Neural progenitor cell (in vitro differentiated cells): ENCODE measurements around the gene TSPAN2. TPM values are rescaled to one million over a fixed set of nuclear protein-coding genes. Genes with fewer than 3 reads are reported as not detected.

Source experiments
- DNase-seq: peaks from one replicate; pipeline ENCODE4 v3.0.0-alpha.2; 2016; ENCODE audit warnings: low spot score
- H2AFZ ChIP-seq: fragments of 200-600 bp; sonication (generic); replicated peaks from 2 replicates; pipeline ENCODE4 v1.6.1; 2016; ENCODE audit warnings: antibody characterized with exemption
- H3F3A ChIP-seq: fragments of 200-600 bp; sonication (generic); 2 replicates; pipeline ENCODE4 v1.6.1; 2016; ENCODE audit warnings: antibody characterized with exemption, low read depth
- H3K27ac ChIP-seq: fragments of 200-600 bp; sonication (generic); 2 replicates; pipeline ENCODE4 v1.5.1; 2016; ENCODE audit warnings: mild to moderate bottlenecking
- H3K27me3 ChIP-seq: fragments of 200-600 bp; sonication (generic); 2 replicates; pipeline ENCODE4 v1.6.1; 2016; ENCODE audit warnings: mild to moderate bottlenecking, moderate library complexity
- H3K36me3 ChIP-seq: fragments of 200-600 bp; sonication (generic); 2 replicates; pipeline ENCODE4 v1.5.1; 2016
- H3K4me1 ChIP-seq: fragments of 200-600 bp; sonication (generic); 2 replicates; pipeline ENCODE4 v1.6.1; 2016; ENCODE audit warnings: mixed run types
- H3K4me2 ChIP-seq: fragments of 200-600 bp; sonication (generic); 2 replicates; pipeline ENCODE4 v1.6.1; 2016
- H3K4me3 ChIP-seq: fragments of 200-600 bp; sonication (generic); 2 replicates; pipeline ENCODE4 v1.5.1; 2016
- H3K79me2 ChIP-seq: fragments of 200-600 bp; sonication (generic); 2 replicates; pipeline ENCODE4 v1.6.1; 2016; ENCODE audit warnings: low read depth
- H3K9ac ChIP-seq: fragments of 200-600 bp; sonication (generic); 2 replicates; pipeline ENCODE4 v1.6.1; 2016
- H3K9me3 ChIP-seq: fragments of 200-600 bp; sonication (generic); 2 replicates; pipeline ENCODE4 v1.5.1; 2016; ENCODE audit warnings: low read depth
- H4K20me1 ChIP-seq: fragments of 200-600 bp; sonication (generic); 2 replicates; pipeline ENCODE4 v1.6.1; 2016; ENCODE audit warnings: low read depth
- H3K27ac Mint-ChIP-seq: 3 replicates; pipeline ENCODE4 v1.8.0; 2021; ENCODE audit warnings: mixed read lengths
- H3K27me3 Mint-ChIP-seq: 2 replicates; pipeline ENCODE4 v1.8.0; 2022; ENCODE audit warnings: low read depth, mild to moderate bottlenecking, inconsistent platforms, moderate library complexity, mixed read lengths; ENCODE audit not compliant: insufficient read depth
- H3K36me3 Mint-ChIP-seq: 3 replicates; pipeline ENCODE4 v1.8.0; 2021; ENCODE audit warnings: mixed read lengths
- H3K4me1 Mint-ChIP-seq: 3 replicates; pipeline ENCODE4 v1.8.0; 2021; ENCODE audit warnings: mixed read lengths
- H3K4me3 Mint-ChIP-seq: 3 replicates; pipeline ENCODE4 v1.8.0; 2021; ENCODE audit warnings: mild to moderate bottlenecking, moderate library complexity, mixed read lengths
- H3K9me3 Mint-ChIP-seq: 3 replicates; pipeline ENCODE4 v1.8.0; 2020; ENCODE audit warnings: mixed read lengths
- EZH2 ChIP-seq: fragments of 200-600 bp; sonication (generic); IDR thresholded peaks from 2 replicates; pipeline ENCODE4 v1.6.1; 2017; ENCODE audit warnings: antibody characterized with exemption, mild to moderate bottlenecking, moderate library complexity
- EZH2phosphoT487 ChIP-seq: fragments of 200-600 bp; sonication (generic); IDR thresholded peaks from 2 replicates; pipeline ENCODE4 v1.6.1; 2017; ENCODE audit warnings: antibody characterized with exemption
- total RNA-seq: library from RNA; depleted of rRNA; stranded (reverse); fragments of >200 nt; gene quantifications from 2 replicates; pipeline ENCODE4 v1.2.3, GENCODE V29; 2015; ENCODE audit warnings: low replicate concordance
- TF ChIP-seq, protein P1 (sequence below): fragments of 200-600 bp; sonication (generic); IDR thresholded peaks from 2 replicates; pipeline ENCODE4 v1.5.1; 2017; ENCODE audit warnings: antibody characterized with exemption, mild to moderate bottlenecking

TSPAN2 gene
- 19.0 and 19.7 TPM in 2 replicates for total RNA-seq

DNA sequence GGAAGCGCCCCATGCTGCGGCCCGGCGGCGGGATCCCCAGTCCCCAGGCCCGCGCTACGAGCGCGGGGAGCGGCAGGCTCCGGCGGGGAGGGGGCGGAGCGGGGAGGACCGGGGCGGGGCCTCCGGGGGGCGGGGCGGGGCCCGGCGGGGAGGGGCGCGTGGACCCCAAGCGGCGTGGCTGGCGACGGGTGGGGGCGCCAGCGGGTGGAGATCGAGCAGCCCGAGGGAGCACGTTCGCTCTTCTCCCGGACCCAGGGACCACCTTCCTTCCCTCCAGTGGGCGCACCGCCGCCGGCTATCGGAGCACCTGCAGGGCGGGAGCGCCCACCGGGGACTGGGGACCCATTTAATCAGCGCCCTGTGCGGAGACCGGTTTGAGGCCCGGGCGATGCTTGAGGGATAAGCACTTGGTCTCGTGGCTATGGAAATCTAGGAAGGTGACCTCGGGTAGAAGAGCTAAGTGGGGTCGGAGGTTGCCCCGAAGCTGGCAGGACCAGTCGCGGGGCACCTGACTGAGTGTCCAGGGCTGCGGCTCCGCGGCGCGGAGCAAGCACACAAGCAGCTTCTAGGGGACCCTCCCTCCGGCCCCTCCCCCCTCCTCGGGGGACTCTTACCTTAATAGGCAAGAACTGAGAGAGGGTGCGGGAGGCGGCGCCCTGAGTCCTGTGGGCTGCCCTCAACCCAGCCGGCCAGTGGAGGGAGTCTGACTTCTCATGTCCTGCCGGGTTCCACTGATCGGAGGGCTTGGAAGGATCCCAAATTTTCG lies at the start of gene TSPAN2:
TSS of gene TSPAN2 (minus strand) at position 84 of the 766 bp plus-strand sequence. CDS start at position 13, 71 bp downstream.
- peak within 1 kb of the TSS; percentile 89 for H2AFZ ChIP-seq
- peaks cover 19% of the 10 kb centered on the region for H3K4me1 Mint-ChIP-seq
- DNase-seq = peak; percentile 92
- no peaks in the 10 kb centered on the region for H3K9me3 ChIP-seq
- no peak within 1 kb of the TSS for H3K27ac ChIP-seq
- no peaks in the 10 kb centered on the region for H3F3A ChIP-seq
- no peaks in the 10 kb centered on the region for H3K36me3 ChIP-seq
- H3K4me3 ChIP-seq = peak within 1 kb of the TSS; percentile 66
- peak within 1 kb of the TSS; percentile 40 for H3K9ac ChIP-seq
- H3K27me3 Mint-ChIP-seq = peaks cover 18% of the 10 kb centered on the region
- no peaks in the 10 kb centered on the region for H3K79me2 ChIP-seq
- peaks cover 5% of the 10 kb centered on the region for H3K4me1 ChIP-seq
- TF ChIP-seq, protein P1, sequence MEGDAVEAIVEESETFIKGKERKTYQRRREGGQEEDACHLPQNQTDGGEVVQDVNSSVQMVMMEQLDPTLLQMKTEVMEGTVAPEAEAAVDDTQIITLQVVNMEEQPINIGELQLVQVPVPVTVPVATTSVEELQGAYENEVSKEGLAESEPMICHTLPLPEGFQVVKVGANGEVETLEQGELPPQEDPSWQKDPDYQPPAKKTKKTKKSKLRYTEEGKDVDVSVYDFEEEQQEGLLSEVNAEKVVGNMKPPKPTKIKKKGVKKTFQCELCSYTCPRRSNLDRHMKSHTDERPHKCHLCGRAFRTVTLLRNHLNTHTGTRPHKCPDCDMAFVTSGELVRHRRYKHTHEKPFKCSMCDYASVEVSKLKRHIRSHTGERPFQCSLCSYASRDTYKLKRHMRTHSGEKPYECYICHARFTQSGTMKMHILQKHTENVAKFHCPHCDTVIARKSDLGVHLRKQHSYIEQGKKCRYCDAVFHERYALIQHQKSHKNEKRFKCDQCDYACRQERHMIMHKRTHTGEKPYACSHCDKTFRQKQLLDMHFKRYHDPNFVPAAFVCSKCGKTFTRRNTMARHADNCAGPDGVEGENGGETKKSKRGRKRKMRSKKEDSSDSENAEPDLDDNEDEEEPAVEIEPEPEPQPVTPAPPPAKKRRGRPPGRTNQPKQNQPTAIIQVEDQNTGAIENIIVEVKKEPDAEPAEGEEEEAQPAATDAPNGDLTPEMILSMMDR = peak; percentile 48
- TF ChIP-seq EZH2phosphoT487 (no peak), EZH2 (no peak)
- H3K27me3 ChIP-seq = peaks cover 13% of the 10 kb centered on the region
- no peaks in the 10 kb centered on the region for H4K20me1 ChIP-seq
- no peaks in the 10 kb centered on the region for H3K36me3 Mint-ChIP-seq
- peaks cover 5% of the 10 kb centered on the region for H3K9me3 Mint-ChIP-seq
- H3K4me2 ChIP-seq = peak within 1 kb of the TSS; percentile 73
- peak within 1 kb of the TSS; percentile 93 for H3K27ac Mint-ChIP-seq
- peak within 1 kb of the TSS; percentile 92 for H3K4me3 Mint-ChIP-seq

DNA sequence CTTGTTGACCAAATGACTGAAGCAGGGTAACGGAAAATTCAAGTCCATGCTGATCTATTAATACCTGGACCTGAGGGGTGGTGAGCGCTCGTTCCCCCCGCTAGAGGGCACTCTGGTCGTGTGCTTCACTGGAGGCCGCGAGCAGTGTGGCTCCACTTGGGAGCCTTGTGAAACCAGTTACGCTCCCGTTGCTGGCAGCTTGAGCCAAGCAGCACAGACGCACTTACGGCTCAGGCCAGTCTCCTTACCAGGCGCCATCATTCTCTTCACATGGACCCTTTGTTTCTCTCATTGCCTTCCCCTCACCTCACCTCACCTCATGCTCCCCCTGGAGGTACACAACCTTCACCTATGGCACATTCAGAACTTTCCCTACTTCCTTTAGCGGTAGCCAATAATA lies 49.7 kb upstream of the TSPAN2 start:
- H3K27ac Mint-ChIP-seq = no peak overlapping the region
- no peak for TF ChIP-seq EZH2
- TF ChIP-seq EZH2phosphoT487 = no peak
- TF ChIP-seq, protein P1 = peak; percentile 96

DNA sequence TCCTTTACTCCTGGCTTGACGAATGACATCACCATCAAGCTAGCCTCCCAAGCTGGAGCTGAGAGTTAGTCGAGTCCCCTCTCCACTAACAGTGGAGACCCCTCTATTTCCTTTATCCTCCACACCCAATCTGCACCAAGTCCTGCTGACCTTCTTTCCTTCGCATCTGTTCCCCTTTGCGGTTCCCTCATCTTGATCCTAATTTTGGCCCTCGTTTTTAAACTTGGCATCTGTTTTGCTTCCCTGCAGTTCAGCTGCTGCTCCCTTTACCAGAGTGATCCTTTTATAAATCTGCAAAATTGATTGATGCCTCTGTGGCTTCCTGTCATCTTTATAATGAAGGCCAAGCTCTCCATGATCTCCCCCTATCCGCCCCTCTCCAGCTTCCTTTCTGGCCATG lies 49.0 kb upstream of the TSPAN2 start:
- H3K4me3 ChIP-seq = no peak overlapping the region
- no peaks in the 10 kb centered on the region for H3F3A ChIP-seq
- H3K9ac ChIP-seq = no peak overlapping the region
- no peaks in the 10 kb centered on the region for H3K27me3 ChIP-seq
- H3K79me2 ChIP-seq = no peaks in the 10 kb centered on the region
- no peaks in the 10 kb centered on the region for H3K36me3 Mint-ChIP-seq
- H4K20me1 ChIP-seq = no peaks in the 10 kb centered on the region
- peaks cover 4% of the 10 kb centered on the region for H3K27me3 Mint-ChIP-seq
- TF ChIP-seq EZH2phosphoT487 = no peak
- TF ChIP-seq EZH2 = no peak
- TF ChIP-seq, protein P1 = no peak
- H3K27ac Mint-ChIP-seq = no peak overlapping the region
- peaks cover 4% of the 10 kb centered on the region for H3K4me1 Mint-ChIP-seq
- no peaks in the 10 kb centered on the region for H3K36me3 ChIP-seq
- no peak overlapping the region for H2AFZ ChIP-seq
- H3K4me3 Mint-ChIP-seq = no peak overlapping the region
- H3K9me3 ChIP-seq = no peaks in the 10 kb centered on the region
- no peaks in the 10 kb centered on the region for H3K4me1 ChIP-seq
- H3K27ac ChIP-seq = no peak overlapping the region
- DNase-seq = no peak
- peaks cover 2% of the 10 kb centered on the region for H3K9me3 Mint-ChIP-seq
- H3K4me2 ChIP-seq = no peak overlapping the region

More for the DNA sequence above, 49.7 kb upstream of the TSPAN2 start:
- peaks cover 4% of the 10 kb centered on the region for H3K4me1 Mint-ChIP-seq
- peak; percentile 92 for DNase-seq
- Histone ChIP-seq H3K4me1 (no peaks in the 10 kb centered on the region), H3K9me3 (no peaks in the 10 kb centered on the region), H3K4me2 (no peak overlapping the region), H3K4me3 (no peak overlapping the region), H3K9ac (no peak overlapping the region), H3K79me2 (no peaks in the 10 kb centered on the region), H2AFZ (peak overlapping the region; percentile 94), H4K20me1 (no peaks in the 10 kb centered on the region), H3K27ac (no peak overlapping the region), H3K36me3 (no peaks in the 10 kb centered on the region), H3K27me3 (no peaks in the 10 kb centered on the region), H3F3A (no peaks in the 10 kb centered on the region)
- no peaks in the 10 kb centered on the region for H3K9me3 Mint-ChIP-seq
- H3K4me3 Mint-ChIP-seq = no peak overlapping the region
- H3K27me3 Mint-ChIP-seq = peaks cover 4% of the 10 kb centered on the region
- H3K36me3 Mint-ChIP-seq = no peaks in the 10 kb centered on the region
